GM21737 (cell line): ENCODE data around the gene CCNG2.
A peak's percentile ranks its signal among the peaks of the same experiment; 100 is the strongest.

Experiments
- ATAC-seq: cut with Tn5 transposase; IDR thresholded peaks from one replicate; pipeline ENCODE4 v1.9.1; 2021; ENCODE audit warnings: mild to moderate bottlenecking, moderate library complexity; ENCODE audit not compliant: unreplicated experiment

The CCNG2 gene

GRCh38 chr4:77146186-77147078 is 10.6 kb upstream of the CCNG2 start:
- no peak for ATAC-seq

GRCh38 chr4:77147079-77147782 is 9.8 kb upstream of the CCNG2 start:
- no peak for ATAC-seq

- no peak for ATAC-seq
These were observed 8.9 kb upstream of the CCNG2 start for GRCh38 chr4:77148078-77148477.

GRCh38 chr4:77149789-77150188 is 7.2 kb upstream of the CCNG2 start:
- ATAC-seq, result no peak

GRCh38 chr4:77151241-77151640 is 5.8 kb upstream of the CCNG2 start:
- no peak for ATAC-seq

GRCh38 chr4:77152421-77152820 is 4.6 kb upstream of the CCNG2 start:
- no peak for ATAC-seq

- ATAC-seq, result no peak
These were observed 4.0 kb upstream of the CCNG2 start for GRCh38 chr4:77153006-77153405.

- no peak for ATAC-seq
These were observed 2.9 kb upstream of the CCNG2 start for GRCh38 chr4:77154065-77154464.

GRCh38 chr4:77154761-77155499 is 2.1 kb upstream of the CCNG2 start:
- ATAC-seq, result no peak

GRCh38 chr4:77155631-77156452 is 1.2 kb upstream of the CCNG2 start:
- ATAC-seq, result no peak

GRCh38 chr4:77156533-77156911 is 485 bp upstream of the CCNG2 start:
- ATAC-seq, result peak; percentile 80

- ATAC-seq, result peak; percentile 59
These were observed 966 bp downstream of the CCNG2 start for GRCh38 chr4:77157859-77158486.

- ATAC-seq, result no peak
These were observed 1.5 kb downstream of the CCNG2 start for GRCh38 chr4:77158487-77158861.

- ATAC-seq, result no peak
These were observed 2.8 kb downstream of the CCNG2 start for GRCh38 chr4:77159806-77160205.

- no peak for ATAC-seq
These were observed 6.6 kb downstream of the CCNG2 start for GRCh38 chr4:77163641-77164040.

- ATAC-seq, result no peak
These were observed 10.2 kb downstream of the CCNG2 start for GRCh38 chr4:77167173-77167572.

GRCh38 chr4:77167866-77168265 is 10.9 kb downstream of the CCNG2 start:
- ATAC-seq, result no peak

GRCh38 chr4:77169481-77169880 is 12.5 kb downstream of the CCNG2 start:
- no peak for ATAC-seq

- ATAC-seq, result no peak
These were observed 13.9 kb downstream of the CCNG2 start for GRCh38 chr4:77170926-77171325.

- ATAC-seq, result no peak
These were observed 15.3 kb downstream of the CCNG2 start for GRCh38 chr4:77172336-77172735.
